A673 (cell line): ENCODE data around the gene BCAN.

ENCODE experiments used
- CTCF ChIP-seq: fragments of 300-800, 200-600 bp; sonication (generic); conservative IDR thresholded peaks from 2 replicates; pipeline ENCODE4 v1.5.1; 2017; ENCODE audit warnings: low read depth, mild to moderate bottlenecking, antibody characterized with exemption, low read length, moderate library complexity, mixed read lengths
- EZH2 ChIP-seq: fragments of 200-600 bp; sonication (generic); IDR thresholded peaks from 2 replicates; pipeline ENCODE4 v1.6.1; 2017; ENCODE audit warnings: borderline replicate concordance, low read depth, mild to moderate bottlenecking, mixed read lengths, antibody characterized with exemption, low read length; ENCODE audit not compliant: poor library complexity, severe bottlenecking

- TF ChIP-seq CTCF, result no peak
- no peak for TF ChIP-seq EZH2
Measured at GRCh38 chr1:156690675-156691036, 48.7 kb downstream of the BCAN start.
